GM12878 (cell line): Measurements from ENCODE around the gene IL3RA. TPM values are rescaled to one million over a fixed set of nuclear protein-coding genes. Genes with fewer than 3 reads are reported as not detected.

Experiments used
- BCL11A ChIP-seq: IDR thresholded peaks from 2 replicates; pipeline ENCODE4 v1.6.1; 2011; ENCODE audit warnings: low read depth, low read length
- CREM ChIP-seq: IDR thresholded peaks from 2 replicates; pipeline ENCODE4 v1.6.1; 2014; ENCODE audit warnings: antibody characterized with exemption, low read depth
- EED ChIP-seq: sonication (generic); IDR thresholded peaks from 2 replicates; pipeline ENCODE4 v1.6.1; 2016; ENCODE audit warnings: antibody characterized with exemption, low read depth
- EGR1 ChIP-seq, 2 experiments: IDR thresholded peaks; 1 replicate in 1 of 2; 2 replicates in 1 of 2; pipeline ENCODE4 v1.6.1; 2011 to 2012; ENCODE audit warnings: low read depth in 2 of 2, low read length in 2 of 2, borderline replicate concordance in 1 of 2, mild to moderate bottlenecking in 1 of 2, moderate library complexity in 1 of 2
- EZH2 ChIP-seq: IDR thresholded peaks from 2 replicates; pipeline ENCODE4 v1.6.1; 2012; ENCODE audit warnings: low read depth, mild to moderate bottlenecking, control low read depth, inconsistent platforms, low read length, borderline replicate concordance; ENCODE audit not compliant: control insufficient read depth
- GATAD2B ChIP-seq: fragments of 450-650 bp; conservative IDR thresholded peaks from 2 replicates; pipeline ENCODE4 v1.6.1; 2017; ENCODE audit warnings: low read depth, mild to moderate bottlenecking, moderate library complexity
- HDAC6 ChIP-seq: fragments of 200-600 bp; sonication (generic); IDR thresholded peaks from one replicate; pipeline ENCODE4 v1.8.0; 2017; ENCODE audit warnings: antibody characterized with exemption; ENCODE audit not compliant: unreplicated experiment
- IKZF2 ChIP-seq, 2 experiments: fragments of 450-650 bp; IDR thresholded peaks; 2 replicates each; pipeline ENCODE4 v1.6.1; 2017; ENCODE audit warnings: mild to moderate bottlenecking in 2 of 2, moderate library complexity in 2 of 2
- JUNB ChIP-seq: IDR thresholded peaks from 2 replicates; pipeline ENCODE4 v1.6.1; 2016; ENCODE audit warnings: antibody characterized with exemption, mild to moderate bottlenecking
- JUND ChIP-seq: IDR thresholded peaks from 2 replicates; pipeline ENCODE4 v1.6.1; 2012; ENCODE audit warnings: low read depth, mild to moderate bottlenecking, low read length, improper control_type of control experiment, moderate library complexity
- KLF5 ChIP-seq: fragments of 450-650 bp; IDR thresholded peaks from 2 replicates; pipeline ENCODE4 v1.6.1; 2014; ENCODE audit warnings: mild to moderate bottlenecking; ENCODE audit not compliant: partially characterized antibody
- LARP7 ChIP-seq: fragments of 450-650 bp; IDR thresholded peaks from 2 replicates; pipeline ENCODE4 v1.6.1; 2017; ENCODE audit warnings: mild to moderate bottlenecking
- MTA3 ChIP-seq: IDR thresholded peaks from 2 replicates; pipeline ENCODE4 v1.6.1; 2012; ENCODE audit warnings: low read length, inconsistent platforms, borderline replicate concordance
- MXI1 ChIP-seq: fragments of 150-350 bp; IDR thresholded peaks from 2 replicates; pipeline ENCODE4 v1.6.1; 2011; ENCODE audit warnings: low read depth, mild to moderate bottlenecking, inconsistent platforms, low read length, improper control_type of control experiment
- NFYB ChIP-seq: IDR thresholded peaks from 2 replicates; pipeline ENCODE4 v1.6.1; 2011; ENCODE audit warnings: low read depth, mild to moderate bottlenecking, low read length, improper control_type of control experiment, moderate library complexity; ENCODE audit not compliant: insufficient read depth
- NR2C1 ChIP-seq: fragments of 450-650 bp; IDR thresholded peaks from 2 replicates; pipeline ENCODE4 v1.6.1; 2017; ENCODE audit warnings: antibody characterized with exemption, mild to moderate bottlenecking, moderate library complexity
- NR2C2 ChIP-seq: IDR thresholded peaks from 2 replicates; pipeline ENCODE4 v1.6.1; 2011; ENCODE audit warnings: borderline replicate concordance, low read depth; ENCODE audit not compliant: control insufficient read depth, insufficient read length
- RB1 ChIP-seq: fragments of 450-650 bp; formaldehyde crosslinking; IDR thresholded peaks from 2 replicates; pipeline ENCODE4 v1.6.1; 2017; ENCODE audit warnings: mild to moderate bottlenecking, borderline replicate concordance
- RFX5 ChIP-seq: IDR thresholded peaks from 2 replicates; pipeline ENCODE4 v1.6.1; 2011; ENCODE audit warnings: low read depth, low read length, improper control_type of control experiment
- SREBF1 ChIP-seq: IDR thresholded peaks from 2 replicates; pipeline ENCODE4 v1.6.1; 2012; ENCODE audit warnings: mild to moderate bottlenecking, low read length
- TAF1 ChIP-seq: IDR thresholded peaks from 2 replicates; pipeline ENCODE4 v1.6.1; 2011; ENCODE audit warnings: mild to moderate bottlenecking, low read depth, low read length, borderline replicate concordance
- TCF7 ChIP-seq: IDR thresholded peaks from 2 replicates; pipeline ENCODE4 v1.6.1; 2014; ENCODE audit warnings: antibody characterized with exemption, borderline replicate concordance
- ZBED1 ChIP-seq: IDR thresholded peaks from 2 replicates; pipeline ENCODE4 v1.6.1; 2016; ENCODE audit warnings: borderline replicate concordance
- ZNF207 ChIP-seq: fragments of 450-650 bp; IDR thresholded peaks from 2 replicates; pipeline ENCODE4 v1.6.1; 2014; ENCODE audit warnings: antibody characterized with exemption, mild to moderate bottlenecking, borderline replicate concordance
- polyA plus RNA-seq, 11 experiments: library from polyadenylated mRNA; depleted of rRNA in 4 of 11; unstranded in 6 of 11; stranded (reverse) in 5 of 11; fragments of >200 nt; fragmentation: Nextera tagmentation in 4 of 11; fragmentation: Illumina TruSeq in 1 of 11; extraction: Ambion mirVana in 4 of 11; extraction: Trizol in 1 of 11; gene quantifications; 1 replicate in 1 of 11; 2 replicates in 10 of 11; pipeline versions ENCODE4 v1.2.1 to v1.2.3, GENCODE V29; 2011 to 2016; ENCODE audit warnings: inconsistent platforms in 2 of 11, missing spikeins in 2 of 11, low read depth in 1 of 11
- total RNA-seq, 4 experiments: library from RNA; depleted of rRNA in 3 of 4; stranded (reverse); fragments of >200 nt in 3 of 4; fragmentation: Illumina TruSeq in 1 of 4; extraction: Trizol in 1 of 4; gene quantifications; 2 replicates each; pipeline versions ENCODE4 v1.2.1 to v1.2.3, GENCODE V29; 2013 to 2021
- TF ChIP-seq, protein P1 (sequence below): fragments of 450-650 bp; formaldehyde crosslinking; IDR thresholded peaks from 2 replicates; pipeline ENCODE4 v1.5.0; 2022; ENCODE audit warnings: mild to moderate bottlenecking, missing genetic modification characterization
- TF ChIP-seq, protein P2 (sequence below): IDR thresholded peaks from 2 replicates; pipeline ENCODE4 v1.6.1; 2012; ENCODE audit warnings: low read depth, low read length, improper control_type of control experiment
- TF ChIP-seq, protein P3 (sequence below): fragments of 450-650 bp; IDR thresholded peaks from 2 replicates; pipeline ENCODE4 v1.6.1; 2016; ENCODE audit warnings: mild to moderate bottlenecking

Gene IL3RA
- total and polyA plus RNA-seq, 10 of the 15 experiments (the other 5 are each of a cell fraction or from before 2014, with no cell fraction given): 2.1 to 31.1 (median 17.9) TPM

DNA sequence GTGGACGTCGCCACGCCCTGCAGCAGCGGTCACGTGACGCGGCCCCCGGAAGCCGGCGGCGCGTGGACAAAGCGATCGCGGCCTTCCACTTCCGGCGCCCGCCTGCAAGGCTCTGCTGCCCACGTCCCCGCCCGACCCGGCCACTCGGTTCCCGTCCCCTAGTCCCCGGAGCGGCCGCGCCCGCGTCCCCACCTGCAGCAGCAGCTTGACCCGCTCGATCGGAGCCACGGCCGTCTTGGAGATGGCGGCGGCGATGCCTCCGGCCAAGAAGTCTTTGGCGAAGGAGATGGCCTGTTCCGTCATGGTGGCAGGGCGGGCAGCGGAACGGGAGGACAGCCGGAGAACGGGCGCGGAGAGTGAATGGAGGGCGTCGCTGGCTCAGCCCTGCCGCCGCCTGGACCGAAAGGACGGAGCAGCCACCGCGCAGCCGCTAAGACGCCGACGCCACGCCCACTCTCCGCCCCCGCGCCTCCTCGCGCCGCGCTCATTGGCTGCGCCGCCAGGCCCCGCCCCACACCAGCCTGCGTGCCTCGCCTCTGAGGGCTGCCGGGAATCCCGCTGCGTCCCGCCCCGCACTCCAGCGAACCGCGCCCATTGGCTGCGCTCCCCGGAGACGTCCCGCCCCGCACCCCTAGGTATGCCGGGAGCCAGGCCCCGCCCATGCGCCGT lies 55.3 kb downstream of the IL3RA start, which contains the start of gene SLC25A6 (continued):
- 0 out of 2 replicates have a peak, but pooled peaks have one; percentile 10 for TF ChIP-seq SREBF1
- TF ChIP-seq ZBED1: no peak
- peak; percentile 66 for TF ChIP-seq TAF1
- peak; percentile 89 for TF ChIP-seq NFYB
- TF ChIP-seq HDAC6: peak; percentile 83
- peak; percentile 92 for TF ChIP-seq MXI1
- TF ChIP-seq JUND: no peak
- TF ChIP-seq, protein P1, sequence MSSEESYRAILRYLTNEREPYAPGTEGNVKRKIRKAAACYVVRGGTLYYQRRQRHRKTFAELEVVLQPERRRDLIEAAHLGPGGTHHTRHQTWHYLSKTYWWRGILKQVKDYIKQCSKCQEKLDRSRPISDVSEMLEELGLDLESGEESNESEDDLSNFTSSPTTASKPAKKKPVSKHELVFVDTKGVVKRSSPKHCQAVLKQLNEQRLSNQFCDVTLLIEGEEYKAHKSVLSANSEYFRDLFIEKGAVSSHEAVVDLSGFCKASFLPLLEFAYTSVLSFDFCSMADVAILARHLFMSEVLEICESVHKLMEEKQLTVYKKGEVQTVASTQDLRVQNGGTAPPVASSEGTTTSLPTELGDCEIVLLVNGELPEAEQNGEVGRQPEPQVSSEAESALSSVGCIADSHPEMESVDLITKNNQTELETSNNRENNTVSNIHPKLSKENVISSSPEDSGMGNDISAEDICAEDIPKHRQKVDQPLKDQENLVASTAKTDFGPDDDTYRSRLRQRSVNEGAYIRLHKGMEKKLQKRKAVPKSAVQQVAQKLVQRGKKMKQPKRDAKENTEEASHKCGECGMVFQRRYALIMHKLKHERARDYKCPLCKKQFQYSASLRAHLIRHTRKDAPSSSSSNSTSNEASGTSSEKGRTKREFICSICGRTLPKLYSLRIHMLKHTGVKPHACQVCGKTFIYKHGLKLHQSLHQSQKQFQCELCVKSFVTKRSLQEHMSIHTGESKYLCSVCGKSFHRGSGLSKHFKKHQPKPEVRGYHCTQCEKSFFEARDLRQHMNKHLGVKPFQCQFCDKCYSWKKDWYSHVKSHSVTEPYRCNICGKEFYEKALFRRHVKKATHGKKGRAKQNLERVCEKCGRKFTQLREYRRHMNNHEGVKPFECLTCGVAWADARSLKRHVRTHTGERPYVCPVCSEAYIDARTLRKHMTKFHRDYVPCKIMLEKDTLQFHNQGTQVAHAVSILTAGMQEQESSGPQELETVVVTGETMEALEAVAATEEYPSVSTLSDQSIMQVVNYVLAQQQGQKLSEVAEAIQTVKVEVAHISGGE (CRISPR knock-in tag): peak; percentile 77
- TF ChIP-seq JUNB: no peak
- no peak for TF ChIP-seq RFX5
- TF ChIP-seq BCL11A: no peak
- peak; percentile 21 to 98 for TF ChIP-seq EGR1 (IDR thresholded peaks at IDR 0.05; ENCODE audit: borderline replicate concordance in 1 of 2, low read depth in 2 of 2, low read length in 2 of 2)
- TF ChIP-seq CREM: 0 out of 2 replicates have a peak, but pooled peaks have one; percentile 17
- TF ChIP-seq KLF5: peak; percentile 91
- TF ChIP-seq MTA3: no peak
- TF ChIP-seq NR2C1: peak; percentile 36; the same call in 1 of the 2 replicates
- TF ChIP-seq EZH2: no peak
- TF ChIP-seq, protein P2, sequence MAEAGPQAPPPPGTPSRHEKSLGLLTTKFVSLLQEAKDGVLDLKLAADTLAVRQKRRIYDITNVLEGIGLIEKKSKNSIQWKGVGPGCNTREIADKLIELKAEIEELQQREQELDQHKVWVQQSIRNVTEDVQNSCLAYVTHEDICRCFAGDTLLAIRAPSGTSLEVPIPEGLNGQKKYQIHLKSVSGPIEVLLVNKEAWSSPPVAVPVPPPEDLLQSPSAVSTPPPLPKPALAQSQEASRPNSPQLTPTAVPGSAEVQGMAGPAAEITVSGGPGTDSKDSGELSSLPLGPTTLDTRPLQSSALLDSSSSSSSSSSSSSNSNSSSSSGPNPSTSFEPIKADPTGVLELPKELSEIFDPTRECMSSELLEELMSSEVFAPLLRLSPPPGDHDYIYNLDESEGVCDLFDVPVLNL: peak; percentile 56
- peak; percentile 86 for TF ChIP-seq RB1
- peak; percentile 92 for TF ChIP-seq GATAD2B
- peak; percentile 99 for TF ChIP-seq LARP7
- TF ChIP-seq IKZF2 (IDR thresholded peaks at IDR 0.05): no peak
- TF ChIP-seq NR2C2: no peak
- no peak for TF ChIP-seq TCF7
- TF ChIP-seq, protein P3, sequence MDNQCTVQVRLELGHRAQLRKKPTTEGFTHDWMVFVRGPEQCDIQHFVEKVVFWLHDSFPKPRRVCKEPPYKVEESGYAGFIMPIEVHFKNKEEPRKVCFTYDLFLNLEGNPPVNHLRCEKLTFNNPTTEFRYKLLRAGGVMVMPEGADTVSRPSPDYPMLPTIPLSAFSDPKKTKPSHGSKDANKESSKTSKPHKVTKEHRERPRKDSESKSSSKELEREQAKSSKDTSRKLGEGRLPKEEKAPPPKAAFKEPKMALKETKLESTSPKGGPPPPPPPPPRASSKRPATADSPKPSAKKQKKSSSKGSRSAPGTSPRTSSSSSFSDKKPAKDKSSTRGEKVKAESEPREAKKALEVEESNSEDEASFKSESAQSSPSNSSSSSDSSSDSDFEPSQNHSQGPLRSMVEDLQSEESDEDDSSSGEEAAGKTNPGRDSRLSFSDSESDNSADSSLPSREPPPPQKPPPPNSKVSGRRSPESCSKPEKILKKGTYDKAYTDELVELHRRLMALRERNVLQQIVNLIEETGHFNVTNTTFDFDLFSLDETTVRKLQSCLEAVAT: peak; percentile 51; the same call in 1 of the 2 replicates
- peak; percentile 97 for TF ChIP-seq ZNF207
- no peak for TF ChIP-seq EED
